NCI-H1930 (cell line): Measurements from ENCODE around the gene TRIM71.
"Not testable (repeated sequence)": the region's sequence is repeated elsewhere in the genome, so short reads cannot be mapped to it uniquely, and the experiment has no call there.

ENCODE experiments used
- DNase-seq, 2 experiments: peaks; one replicate each; lab custom pipeline; 2025; lab: John Stamatoyannopoulos, UW

The TRIM71 gene

GRCh38 chr3:32934150-32934742 is 116.4 kb downstream of the TRIM71 start:
- DNase-seq = no peak

DNA sequence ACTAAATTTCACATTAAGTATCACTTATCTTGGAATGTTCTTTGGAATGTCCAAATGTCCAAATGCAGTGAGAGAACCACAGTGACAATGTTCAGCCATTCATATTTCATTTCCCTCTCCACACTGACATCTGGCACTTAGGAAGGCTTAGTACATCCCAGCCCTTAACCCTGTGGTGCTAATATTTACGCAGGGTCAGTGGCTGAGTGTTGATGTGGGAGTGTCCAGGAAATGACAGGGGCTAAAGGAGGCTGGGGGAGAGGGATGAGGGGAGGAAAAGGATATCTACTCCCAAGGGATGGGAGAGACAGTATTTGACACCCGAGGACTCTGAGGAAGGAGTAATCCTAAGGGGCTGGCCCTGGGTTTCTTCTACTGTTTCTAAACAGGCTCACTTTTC is 119.5 kb downstream of the TRIM71 start:
- no peak for DNase-seq

DNA sequence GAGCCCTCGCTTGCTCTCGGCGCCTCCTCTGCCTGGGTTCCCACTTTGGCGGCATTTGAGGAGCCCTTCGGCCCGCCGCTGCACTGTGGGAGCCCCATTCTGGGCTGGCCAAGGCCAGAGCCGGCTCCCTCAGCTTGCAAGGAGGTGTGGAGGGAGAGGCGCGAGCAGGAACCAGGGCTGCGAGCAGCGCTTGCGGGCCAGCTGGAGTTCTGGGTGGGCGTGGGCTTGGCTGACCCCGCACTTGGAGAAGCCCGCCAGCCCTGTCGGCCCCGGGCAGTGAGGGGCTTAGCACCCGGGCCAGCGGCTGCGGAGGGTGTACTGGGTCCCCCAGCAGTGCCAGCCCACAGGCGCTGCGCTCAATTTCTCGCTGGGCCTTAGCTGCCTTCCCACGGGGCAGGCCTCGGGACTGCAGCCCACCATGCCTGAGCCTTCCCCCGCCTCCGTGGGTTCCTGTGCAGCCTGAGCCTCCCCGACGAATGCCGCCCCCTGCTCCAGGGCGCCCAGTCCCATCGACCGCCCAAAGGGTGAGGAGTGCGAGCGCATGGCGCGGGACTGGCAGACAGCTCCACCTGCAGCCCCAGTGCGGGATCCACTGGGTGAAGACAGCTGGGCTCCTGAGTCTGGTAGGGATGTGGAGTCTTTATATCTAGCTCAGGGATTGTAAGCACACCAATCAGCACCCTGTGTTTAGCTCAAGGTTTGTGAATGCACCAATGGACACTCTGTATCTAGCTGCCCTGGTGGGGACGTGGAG is 121.9 kb downstream of the TRIM71 start:
- DNase-seq = not testable (repeated sequence)

- no peak for DNase-seq
These were observed 122.9 kb downstream of the TRIM71 start for GRCh38 chr3:32940726-32941125.

GRCh38 chr3:32945136-32945535 is 127.3 kb downstream of the TRIM71 start:
- no peak for DNase-seq

DNA sequence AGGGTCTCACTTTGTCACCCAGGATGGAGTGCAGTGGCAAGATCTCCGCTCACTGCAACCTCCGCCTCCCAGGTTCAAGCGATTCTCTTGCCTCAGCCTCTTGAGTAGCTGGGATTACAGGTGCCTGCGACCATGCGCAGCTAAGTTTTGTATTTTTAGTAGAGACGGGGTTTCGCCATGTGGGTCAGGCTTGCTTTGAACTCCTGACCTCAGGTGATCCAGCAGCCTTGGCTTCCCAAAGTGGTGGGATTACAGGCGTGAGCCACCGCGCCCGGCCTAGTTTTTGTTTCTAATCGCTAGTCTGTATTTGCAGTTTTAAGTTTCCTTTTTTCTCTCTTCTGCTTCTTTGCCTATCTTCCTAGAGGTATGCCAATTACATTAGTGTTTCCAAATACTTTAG is 127.8 kb downstream of the TRIM71 start:
- not testable (repeated sequence) for DNase-seq

DNA sequence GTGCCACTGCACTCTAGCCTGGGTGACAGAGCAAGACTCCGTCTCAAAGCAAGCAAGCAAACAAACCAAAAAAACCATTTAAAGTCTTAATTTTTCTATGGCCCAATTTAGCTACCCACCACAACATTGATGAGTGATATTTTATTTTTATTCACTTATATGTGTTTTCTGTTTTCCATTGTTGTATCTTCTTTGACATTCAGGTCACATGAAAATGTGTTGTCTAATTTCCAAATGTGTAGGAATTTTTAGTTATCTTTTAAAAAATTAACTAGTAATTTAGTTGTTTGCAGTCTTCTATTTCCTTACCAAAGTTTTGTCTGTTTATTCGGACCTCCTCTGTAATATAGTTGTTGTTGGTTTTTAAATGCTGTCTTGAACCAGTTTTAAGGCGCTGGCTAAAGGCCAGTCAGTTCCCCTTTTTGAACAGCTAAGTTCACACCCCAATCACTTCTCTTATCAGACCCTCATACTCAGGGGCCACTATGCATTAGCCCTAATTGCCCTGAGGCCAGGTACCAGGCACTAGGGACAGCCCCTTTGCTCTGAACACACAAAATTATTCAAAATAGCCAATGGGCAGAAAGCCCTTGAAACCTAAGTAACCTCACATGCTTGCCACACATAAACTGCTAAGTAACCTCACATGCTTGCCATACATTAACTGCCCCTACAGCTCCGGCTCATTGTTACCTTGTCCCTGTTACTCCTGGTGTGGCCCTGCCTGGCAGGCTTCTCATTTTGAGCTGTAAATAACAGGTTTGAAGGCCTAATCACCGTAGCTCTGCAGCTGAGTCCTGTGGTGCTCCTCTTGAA is 129.4 kb downstream of the TRIM71 start:
- DNase-seq = no peak
